ENCODE results near the gene CENPV. TPM values are rescaled to one million over a fixed set of nuclear protein-coding genes. Genes with fewer than 3 reads are reported as not detected.

The CENPV gene
- total RNA-seq, 1 donor from 2014 or later: 220 TPM

- Histone ChIP-seq H3K4me3 (no peak overlapping the region), H3K4me1 (peaks cover 4% of the 10 kb centered on the region), H4K20me1 (ENCODE audit: low read depth) (no peaks in the 10 kb centered on the region), H3K79me2 (ENCODE audit: low read depth) (no peaks in the 10 kb centered on the region), H3F3A (ENCODE audit: low read depth) (no peaks in the 10 kb centered on the region), H3K27me3 (no peaks in the 10 kb centered on the region), H3K27ac (no peak overlapping the region), H3K36me3 (no peaks in the 10 kb centered on the region), H3K4me2 (no peak overlapping the region), H3K9me3 (ENCODE audit: low read depth) (no peaks in the 10 kb centered on the region), H3K9ac (no peak overlapping the region), H2AFZ (replicated peaks) (no peak overlapping the region)
- no peak overlapping the region for H3K27ac Mint-ChIP-seq
- TF ChIP-seq EZH2phosphoT487 (IDR thresholded peaks at IDR 0.05) (no peak), CTCF (IDR thresholded peaks at IDR 0.05) (no peak), EZH2 (IDR thresholded peaks at IDR 0.05) (no peak)
- H3K36me3 Mint-ChIP-seq: peaks cover 3% of the 10 kb centered on the region
- H3K4me1 Mint-ChIP-seq: peaks cover 5% of the 10 kb centered on the region
- H3K9me3 Mint-ChIP-seq: no peaks in the 10 kb centered on the region
- no peak for DNase-seq (ENCODE audit: low spot score)
- H3K4me3 Mint-ChIP-seq: no peak overlapping the region
- H3K27me3 Mint-ChIP-seq (ENCODE audit: insufficient read depth, low read depth): no peaks in the 10 kb centered on the region
Measured at GRCh38 chr17:16302856-16303255, 50.4 kb downstream of the CENPV start.

GRCh38 chr17:16301963-16302855 is 51.1 kb downstream of the CENPV start:
- no peak overlapping the region for H2AFZ ChIP-seq (replicated peaks)
- no peak for TF ChIP-seq EZH2phosphoT487 (IDR thresholded peaks at IDR 0.05)
- TF ChIP-seq CTCF (IDR thresholded peaks at IDR 0.05): no peak
- no peak for TF ChIP-seq EZH2 (IDR thresholded peaks at IDR 0.05)

GRCh38 chr17:16300554-16300953 is 52.7 kb downstream of the CENPV start:
- Mint-ChIP-seq H3K27me3 (ENCODE audit: insufficient read depth, low read depth) (no peaks in the 10 kb centered on the region), H3K9me3 (no peaks in the 10 kb centered on the region), H3K4me1 (peaks cover 16% of the 10 kb centered on the region), H3K4me3 (no peak overlapping the region), H3K36me3 (peaks cover 6% of the 10 kb centered on the region), H3K27ac (no peak overlapping the region)
- Histone ChIP-seq H3F3A (ENCODE audit: low read depth) (peaks cover 9% of the 10 kb centered on the region), H3K36me3 (no peaks in the 10 kb centered on the region), H3K79me2 (ENCODE audit: low read depth) (no peaks in the 10 kb centered on the region), H3K4me1 (peaks cover 9% of the 10 kb centered on the region), H3K27me3 (no peaks in the 10 kb centered on the region), H3K4me3 (no peak overlapping the region), H2AFZ (replicated peaks) (no peak overlapping the region), H3K9ac (no peak overlapping the region), H4K20me1 (ENCODE audit: low read depth) (no peaks in the 10 kb centered on the region), H3K9me3 (ENCODE audit: low read depth) (no peaks in the 10 kb centered on the region), H3K4me2 (no peak overlapping the region), H3K27ac (no peak overlapping the region)
- no peak for DNase-seq (ENCODE audit: low spot score)
- TF ChIP-seq EZH2phosphoT487 (IDR thresholded peaks at IDR 0.05) (no peak), CTCF (IDR thresholded peaks at IDR 0.05) (no peak), EZH2 (IDR thresholded peaks at IDR 0.05) (no peak)

More at GRCh38 chr17:16301963-16302855, 51.1 kb downstream of the CENPV start:
- H3K36me3 ChIP-seq: no peaks in the 10 kb centered on the region
- H3F3A ChIP-seq (ENCODE audit: low read depth): peaks cover 5% of the 10 kb centered on the region
- no peaks in the 10 kb centered on the region for H3K27me3 ChIP-seq
- H3K79me2 ChIP-seq (ENCODE audit: low read depth): no peaks in the 10 kb centered on the region
- no peaks in the 10 kb centered on the region for H4K20me1 ChIP-seq (ENCODE audit: low read depth)
- H3K9ac ChIP-seq: no peak overlapping the region
- no peak overlapping the region for H3K4me3 ChIP-seq
- no peak overlapping the region for H3K27ac ChIP-seq
- no peak for DNase-seq (ENCODE audit: low spot score)
- no peaks in the 10 kb centered on the region for H3K27me3 Mint-ChIP-seq (ENCODE audit: insufficient read depth, low read depth)
- no peak overlapping the region for H3K4me3 Mint-ChIP-seq
- peaks cover 3% of the 10 kb centered on the region for H3K36me3 Mint-ChIP-seq
- no peaks in the 10 kb centered on the region for H3K9me3 ChIP-seq (ENCODE audit: low read depth)
- no peaks in the 10 kb centered on the region for H3K9me3 Mint-ChIP-seq
- no peak overlapping the region for H3K4me2 ChIP-seq
- no peak overlapping the region for H3K27ac Mint-ChIP-seq
- H3K4me1 Mint-ChIP-seq: peaks cover 12% of the 10 kb centered on the region
- peaks cover 9% of the 10 kb centered on the region for H3K4me1 ChIP-seq

Measured in neural progenitor cell (in vitro differentiated cells).